ENCODE data around the gene OTUD5.
"Not testable (repeated sequence)": the region's sequence is repeated elsewhere in the genome, so short reads cannot be mapped to it uniquely, and the experiment has no call there.

OTUD5 gene

GRCh38 chrX:48890296-48890925, 67.0 kb downstream of the OTUD5 start:
- no peak overlapping the region for H3K27ac ChIP-seq (ENCODE audit: low read depth, low read length)
- H3K79me1 ChIP-seq (ENCODE audit: low read length) = peaks cover 5% of the 10 kb centered on the region
- no peak overlapping the region for H3K18ac ChIP-seq (ENCODE audit: low read length)
- no CpG with 5 or more reads among the region's 15 CpGs for WGBS (ENCODE audit: extremely low coverage, insufficient coverage, insufficient read length)
- no peak overlapping the region for H4K91ac ChIP-seq (ENCODE audit: low read depth, low read length)
- H3K4ac ChIP-seq (ENCODE audit: low read depth, low read length) = no peak overlapping the region
- DNase-seq = peak; percentile 44 to 53
- H3K9me3 ChIP-seq (ENCODE audit: insufficient read depth, low read depth, low read length) = no peaks in the 10 kb centered on the region
- H4K8ac ChIP-seq (ENCODE audit: low read depth, low read length) = no peak overlapping the region
- no peak overlapping the region for H3K9ac ChIP-seq (ENCODE audit: low read length)
- no peak overlapping the region for H2BK12ac ChIP-seq (ENCODE audit: low read length)
- no peak overlapping the region for H2AFZ ChIP-seq (ENCODE audit: insufficient read depth, low read length, poor library complexity)
- H3K4me1 ChIP-seq (ENCODE audit: control insufficient read depth in 1 of 2, insufficient read depth in 2 of 2, low read length in 2 of 2) = peaks cover 6% of the 10 kb centered on the region in 2 experiments
- no peak overlapping the region for H2BK5ac ChIP-seq (ENCODE audit: low read depth, low read length, poor library complexity)
- no peak overlapping the region for H3K14ac ChIP-seq (ENCODE audit: low read length)
- H2BK120ac ChIP-seq (ENCODE audit: insufficient read depth, low read length, poor library complexity) = no peak overlapping the region
- no peaks in the 10 kb centered on the region for H3K79me2 ChIP-seq (ENCODE audit: control insufficient read depth, insufficient read depth, low read length, poor library complexity)
- peaks cover 9 to 14% of the 10 kb centered on the region in 2 experiments for H3K36me3 ChIP-seq (ENCODE audit: control insufficient read depth in 1 of 2, insufficient read depth in 2 of 2, low read length in 2 of 2)
- no peak overlapping the region for H3K23ac ChIP-seq (ENCODE audit: low read length)
- H3K4me2 ChIP-seq (ENCODE audit: low read length) = peak overlapping the region; percentile 86
- H3K4me3 ChIP-seq (ENCODE audit: low read depth, low read length) = no peak overlapping the region
- no peaks in the 10 kb centered on the region for H3K27me3 ChIP-seq (ENCODE audit: insufficient read depth, low read length)
- no peak overlapping the region for H2AK5ac ChIP-seq (ENCODE audit: low read length)
- H4K12ac ChIP-seq (ENCODE audit: low read depth, low read length) = no peak overlapping the region

- not testable (repeated sequence) for H3K4ac ChIP-seq (ENCODE audit: low read depth, low read length); H4K12ac ChIP-seq (ENCODE audit: low read depth, low read length); H2BK5ac ChIP-seq (ENCODE audit: low read depth, low read length, poor library complexity); H3K36me3 ChIP-seq (ENCODE audit: control insufficient read depth in 1 of 2, insufficient read depth in 2 of 2, low read length in 2 of 2); H2BK120ac ChIP-seq (ENCODE audit: insufficient read depth, low read length, poor library complexity); H2AK5ac ChIP-seq (ENCODE audit: low read length); H4K91ac ChIP-seq (ENCODE audit: low read depth, low read length); H3K79me2 ChIP-seq (ENCODE audit: control insufficient read depth, insufficient read depth, low read length, poor library complexity); H3K18ac ChIP-seq (ENCODE audit: low read length); H2AFZ ChIP-seq (ENCODE audit: insufficient read depth, low read length, poor library complexity); H3K4me3 ChIP-seq (ENCODE audit: low read depth, low read length); H4K8ac ChIP-seq (ENCODE audit: low read depth, low read length); H2BK12ac ChIP-seq (ENCODE audit: low read length); DNase-seq; H3K27me3 ChIP-seq (ENCODE audit: insufficient read depth, low read length); H3K27ac ChIP-seq (ENCODE audit: low read depth, low read length); H3K14ac ChIP-seq (ENCODE audit: low read length); H3K4me1 ChIP-seq (ENCODE audit: control insufficient read depth in 1 of 2, insufficient read depth in 2 of 2, low read length in 2 of 2); H3K23ac ChIP-seq (ENCODE audit: low read length); H3K4me2 ChIP-seq (ENCODE audit: low read length); H3K79me1 ChIP-seq (ENCODE audit: low read length); H3K9me3 ChIP-seq (ENCODE audit: insufficient read depth, low read depth, low read length); H3K9ac ChIP-seq (ENCODE audit: low read length)
- no CpG with 5 or more reads among the region's 5 CpGs for WGBS (ENCODE audit: extremely low coverage, insufficient coverage, insufficient read length)
Measured at GRCh38 chrX:48886586-48886985, 70.8 kb downstream of the OTUD5 start.

DNA sequence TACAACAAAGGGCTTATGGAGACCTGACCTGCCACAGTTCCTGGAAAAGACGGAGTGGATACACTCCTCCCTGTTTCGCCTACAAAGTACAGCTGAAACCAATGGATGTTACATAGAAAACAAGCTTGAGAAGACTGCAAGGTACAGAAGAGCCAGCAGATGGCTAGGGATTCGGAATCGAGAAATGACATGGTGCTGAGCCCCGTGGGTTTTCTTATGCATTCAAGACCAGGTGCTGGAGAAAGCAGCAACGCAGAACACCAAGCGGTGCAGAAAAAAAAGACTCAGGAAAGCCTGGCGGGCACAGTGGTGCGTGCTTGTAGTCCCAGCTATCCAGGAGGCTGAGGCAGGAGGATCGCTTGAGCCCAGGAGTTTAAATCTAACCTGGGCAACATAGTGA, 73.7 kb downstream of the OTUD5 start:
- H3K36me3 ChIP-seq (ENCODE audit: control insufficient read depth in 1 of 2, insufficient read depth in 2 of 2, low read length in 2 of 2) = no peaks in the 10 kb centered on the region
- H3K79me2 ChIP-seq (ENCODE audit: control insufficient read depth, insufficient read depth, low read length, poor library complexity) = no peaks in the 10 kb centered on the region
- H3K27me3 ChIP-seq (ENCODE audit: insufficient read depth, low read length) = no peaks in the 10 kb centered on the region
- no peaks in the 10 kb centered on the region for H3K9me3 ChIP-seq (ENCODE audit: insufficient read depth, low read depth, low read length)
- H3K4me1 ChIP-seq (ENCODE audit: control insufficient read depth in 1 of 2, insufficient read depth in 2 of 2, low read length in 2 of 2) = no peaks in the 10 kb centered on the region
- no peak overlapping the region for H3K4ac ChIP-seq (ENCODE audit: low read depth, low read length)
- H2BK5ac ChIP-seq (ENCODE audit: low read depth, low read length, poor library complexity) = no peak overlapping the region
- H2AK5ac ChIP-seq (ENCODE audit: low read length) = no peak overlapping the region
- no peak overlapping the region for H2BK12ac ChIP-seq (ENCODE audit: low read length)
- no CpG with 5 or more reads among the region's 10 CpGs for WGBS (ENCODE audit: extremely low coverage, insufficient coverage, insufficient read length)
- H3K18ac ChIP-seq (ENCODE audit: low read length) = no peak overlapping the region
- no peak overlapping the region for H2BK120ac ChIP-seq (ENCODE audit: insufficient read depth, low read length, poor library complexity)
- peak in 1 of 2 donors; percentile 13 for DNase-seq
- H3K79me1 ChIP-seq (ENCODE audit: low read length) = no peaks in the 10 kb centered on the region
- no peak overlapping the region for H3K9ac ChIP-seq (ENCODE audit: low read length)
- H4K8ac ChIP-seq (ENCODE audit: low read depth, low read length) = no peak overlapping the region
- no peak overlapping the region for H3K14ac ChIP-seq (ENCODE audit: low read length)
- H3K4me2 ChIP-seq (ENCODE audit: low read length) = no peak overlapping the region
- H4K12ac ChIP-seq (ENCODE audit: low read depth, low read length) = no peak overlapping the region
- H3K23ac ChIP-seq (ENCODE audit: low read length) = no peak overlapping the region
- no peak overlapping the region for H3K4me3 ChIP-seq (ENCODE audit: low read depth, low read length)
- no peak overlapping the region for H4K91ac ChIP-seq (ENCODE audit: low read depth, low read length)
- no peak overlapping the region for H2AFZ ChIP-seq (ENCODE audit: insufficient read depth, low read length, poor library complexity)
- H3K27ac ChIP-seq (ENCODE audit: low read depth, low read length) = no peak overlapping the region

- not testable (repeated sequence) for H3K4me1 ChIP-seq (ENCODE audit: control insufficient read depth in 1 of 2, insufficient read depth in 2 of 2, low read length in 2 of 2); H3K14ac ChIP-seq (ENCODE audit: low read length); H2AK5ac ChIP-seq (ENCODE audit: low read length); H3K79me1 ChIP-seq (ENCODE audit: low read length); H3K36me3 ChIP-seq (ENCODE audit: control insufficient read depth in 1 of 2, insufficient read depth in 2 of 2, low read length in 2 of 2); H3K18ac ChIP-seq (ENCODE audit: low read length); H3K4me2 ChIP-seq (ENCODE audit: low read length); H2BK120ac ChIP-seq (ENCODE audit: insufficient read depth, low read length, poor library complexity); H3K23ac ChIP-seq (ENCODE audit: low read length); H3K79me2 ChIP-seq (ENCODE audit: control insufficient read depth, insufficient read depth, low read length, poor library complexity); H2BK12ac ChIP-seq (ENCODE audit: low read length); H2BK5ac ChIP-seq (ENCODE audit: low read depth, low read length, poor library complexity); H2AFZ ChIP-seq (ENCODE audit: insufficient read depth, low read length, poor library complexity); H3K9me3 ChIP-seq (ENCODE audit: insufficient read depth, low read depth, low read length); H4K8ac ChIP-seq (ENCODE audit: low read depth, low read length); H3K4ac ChIP-seq (ENCODE audit: low read depth, low read length); H3K27me3 ChIP-seq (ENCODE audit: insufficient read depth, low read length); H3K27ac ChIP-seq (ENCODE audit: low read depth, low read length); H3K4me3 ChIP-seq (ENCODE audit: low read depth, low read length); H4K91ac ChIP-seq (ENCODE audit: low read depth, low read length); H3K9ac ChIP-seq (ENCODE audit: low read length); DNase-seq; H4K12ac ChIP-seq (ENCODE audit: low read depth, low read length)
- WGBS (ENCODE audit: extremely low coverage, insufficient coverage, insufficient read length) = no CpG with 5 or more reads among the region's 4 CpGs
Measured at GRCh38 chrX:48876944-48877343, 80.5 kb downstream of the OTUD5 start.

All from trophoblast cell (in vitro differentiated cells and primary cell).